Stimulated activated CD8-positive, alpha-beta memory T cell treated with anti-CD3 and anti-CD28 coated beads, Interleukin-15, amount 100 ng/mL, for 48 hours (primary cell): Measurements from ENCODE around the gene ZSCAN29.
A peak's percentile ranks its signal among the peaks of the same experiment; 100 is the strongest.
"Not testable (repeated sequence)": the region's sequence is repeated elsewhere in the genome, so short reads cannot be mapped to it uniquely, and the experiment has no call there.

Experiments
- DNase-seq, 2 donors: peaks; one replicate each; pipeline ENCODE4 v3.0.0-alpha.2; 2020; ENCODE audit warnings: low read depth in 2 of 2

ZSCAN29 gene

DNA sequence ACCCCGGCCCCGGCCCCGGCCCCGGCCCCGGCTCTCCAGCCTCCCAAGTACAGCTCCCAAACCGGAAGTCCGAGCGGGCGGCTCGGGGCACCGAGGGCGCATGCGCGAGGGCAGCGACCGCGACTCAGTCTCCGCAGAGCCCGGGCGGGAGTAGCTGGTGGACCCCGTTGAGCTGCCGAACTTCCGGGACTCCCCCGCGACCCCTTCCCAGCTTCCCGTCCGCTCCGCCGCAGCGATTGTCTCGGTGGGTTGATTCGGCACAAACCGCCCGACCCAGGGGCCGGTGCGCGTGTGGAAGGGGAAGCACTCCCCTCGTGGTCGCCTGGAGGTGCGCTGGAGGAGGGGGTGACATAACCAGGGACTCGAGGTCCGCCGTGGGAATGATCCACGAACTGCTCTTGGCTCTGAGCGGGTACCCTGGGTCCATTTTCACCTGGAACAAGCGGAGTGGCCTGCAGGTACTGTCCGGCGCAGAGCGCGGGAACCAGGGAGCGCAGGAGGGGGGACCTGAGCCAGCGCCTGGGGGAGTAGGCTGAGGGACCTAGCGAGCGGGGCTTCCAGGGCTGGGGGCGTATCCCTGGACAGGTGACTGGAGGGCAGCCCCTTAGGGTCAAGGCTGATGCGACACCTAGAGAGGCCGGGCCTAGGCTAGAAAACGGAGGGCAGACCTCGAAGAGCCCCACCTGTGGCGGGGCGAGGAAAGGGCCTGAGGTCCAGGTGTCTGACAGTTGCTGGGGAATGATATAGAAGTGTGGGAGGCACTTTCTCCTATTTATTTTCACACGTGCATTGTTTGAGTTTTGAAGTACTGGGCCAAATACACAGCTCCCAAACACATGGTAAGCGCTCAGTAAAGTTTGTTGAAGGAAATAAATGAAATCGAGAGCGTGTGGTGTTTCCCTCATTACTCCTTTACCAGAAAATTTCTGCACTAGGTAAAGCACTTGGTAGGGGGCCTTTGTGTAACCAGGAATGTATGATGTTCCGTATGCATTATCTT, at the start of gene ZSCAN29, which contains the start of gene TUBGCP4:
ZSCAN29 (minus strand) TSS at position 69 of the 1,000 bp plus-strand sequence. CDS start 1,130 bp downstream, outside the sequence.
TUBGCP4 (plus strand) TSS at position 127 of the 1,000 bp plus-strand sequence; CDS start at position 381, 254 bp downstream.
- peak; percentile 75 to 80 for DNase-seq

GRCh38 chr15:43420435-43420834, 49.6 kb upstream of the ZSCAN29 start:
- no peak for DNase-seq

DNA sequence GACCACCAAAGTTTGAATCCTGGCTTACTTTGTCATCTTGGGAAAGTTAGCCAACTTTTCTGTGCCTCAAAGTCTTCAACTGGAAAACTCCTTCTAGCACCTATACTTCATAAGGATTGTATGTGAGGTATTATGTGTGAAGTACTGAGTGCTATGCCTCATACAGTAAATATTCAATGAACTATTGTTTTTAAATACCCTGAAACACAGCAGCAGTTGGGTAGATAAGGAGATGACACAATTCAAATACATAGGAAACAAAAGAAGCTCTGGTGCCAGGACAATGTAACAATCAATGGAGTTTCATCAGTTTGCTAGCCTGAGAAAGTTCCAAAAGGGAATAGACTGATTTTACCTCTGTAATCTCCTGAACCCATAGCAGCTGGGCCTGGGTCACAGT, 43.4 kb upstream of the ZSCAN29 start:
- no peak for DNase-seq

DNA sequence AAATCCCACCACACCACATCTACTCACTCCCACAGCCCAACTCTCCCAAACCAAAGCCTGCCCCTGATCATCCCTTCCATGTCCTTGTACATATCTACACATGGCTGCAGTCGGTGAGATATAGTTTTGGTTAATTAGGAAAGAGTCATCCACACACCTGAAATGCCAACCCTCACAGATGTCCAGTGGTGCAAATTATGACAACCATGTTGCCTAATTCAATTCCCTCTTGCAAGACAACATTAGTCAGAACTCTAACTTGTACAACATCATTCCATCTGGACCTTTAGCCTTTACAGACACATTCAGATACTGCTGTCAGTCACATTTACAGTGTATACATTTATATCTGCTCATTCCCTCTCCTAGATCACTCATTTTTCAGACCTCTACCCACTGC, 41.3 kb upstream of the ZSCAN29 start:
- DNase-seq: no peak

GRCh38 chr15:43410572-43411214, 39.9 kb upstream of the ZSCAN29 start:
- no peak for DNase-seq

GRCh38 chr15:43408789-43409188, 37.9 kb upstream of the ZSCAN29 start:
- no peak for DNase-seq

DNA sequence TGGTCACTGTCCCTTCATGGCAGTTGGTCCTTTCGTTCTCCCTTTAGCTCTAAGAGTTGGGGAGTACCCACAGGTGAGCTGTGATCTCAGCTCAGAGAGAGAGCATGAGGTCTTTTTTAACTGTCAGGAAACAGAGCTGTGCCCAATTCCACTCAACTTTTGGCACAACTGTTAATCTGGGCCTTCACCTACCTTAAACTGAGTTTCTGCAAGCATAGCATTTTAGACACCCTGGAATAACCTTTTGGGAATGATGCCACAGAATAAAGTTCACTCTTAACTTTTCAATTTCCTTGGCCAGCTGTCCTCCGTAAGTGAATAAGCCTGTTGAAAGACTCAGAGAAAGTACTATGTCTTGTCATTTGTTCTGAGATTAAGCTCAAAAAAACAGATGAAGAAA, 36.0 kb upstream of the ZSCAN29 start:
- DNase-seq: no peak

DNA sequence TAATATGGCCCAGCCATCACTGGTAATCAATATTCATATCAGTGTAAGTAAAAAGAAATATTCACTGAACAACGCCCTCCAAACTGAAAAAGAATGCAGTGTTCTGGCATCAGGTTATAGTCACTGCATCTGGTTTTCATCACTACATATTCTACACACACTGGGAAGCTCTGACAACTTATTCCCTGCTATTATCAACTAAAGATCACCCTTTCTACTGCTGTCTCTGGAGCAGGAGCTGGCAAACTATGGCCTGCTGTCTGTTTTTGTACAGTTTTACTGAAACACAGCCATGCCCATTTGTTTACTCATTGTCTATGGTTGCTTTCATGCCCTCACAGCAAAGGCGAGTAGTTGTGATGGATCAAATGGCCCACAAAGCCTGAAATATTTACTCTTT, 35.3 kb upstream of the ZSCAN29 start:
- no peak for DNase-seq

GRCh38 chr15:43404130-43404529, 33.3 kb upstream of the ZSCAN29 start:
- DNase-seq: no peak

GRCh38 chr15:43403616-43404015, 32.8 kb upstream of the ZSCAN29 start:
- DNase-seq: no peak

DNA sequence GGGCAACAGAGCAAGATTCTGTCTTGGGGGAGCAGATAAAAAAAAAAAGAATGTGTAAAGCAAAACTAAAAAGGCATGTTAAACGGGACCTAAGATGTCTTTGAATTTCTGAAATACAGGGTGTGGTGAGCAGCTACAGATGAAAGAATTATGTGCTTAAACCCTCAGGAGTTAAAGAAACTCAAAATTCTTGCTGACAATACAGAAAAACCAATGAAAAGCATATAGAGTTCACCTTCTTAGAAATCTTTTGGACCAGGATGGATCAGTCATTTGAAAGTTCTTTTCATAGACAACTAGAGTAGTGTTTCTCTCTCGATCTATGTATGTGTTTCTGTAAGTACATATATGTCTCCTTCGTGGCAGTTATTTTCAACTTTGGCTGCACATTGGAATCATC, 31.4 kb upstream of the ZSCAN29 start:
- no peak for DNase-seq

DNA sequence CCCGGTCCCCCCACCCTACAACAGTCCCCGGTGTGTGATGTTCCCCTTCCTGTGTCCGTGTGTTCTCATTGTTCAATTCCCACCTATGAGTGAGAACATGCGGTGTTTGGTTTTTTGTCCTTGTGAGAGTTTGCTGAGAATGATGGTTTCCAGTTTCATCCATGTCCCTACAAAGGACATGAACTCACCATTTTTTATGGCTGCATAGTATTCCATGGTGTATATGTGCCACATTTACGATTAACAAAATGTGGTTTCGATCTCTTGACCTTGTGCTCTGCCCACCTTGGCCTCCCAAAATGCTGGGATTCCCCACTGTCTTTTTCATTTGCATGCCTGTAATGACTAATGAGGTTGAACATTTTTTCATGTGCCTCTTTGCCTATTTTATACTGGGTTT, 22.7 kb upstream of the ZSCAN29 start:
- not testable (repeated sequence) for DNase-seq

DNA sequence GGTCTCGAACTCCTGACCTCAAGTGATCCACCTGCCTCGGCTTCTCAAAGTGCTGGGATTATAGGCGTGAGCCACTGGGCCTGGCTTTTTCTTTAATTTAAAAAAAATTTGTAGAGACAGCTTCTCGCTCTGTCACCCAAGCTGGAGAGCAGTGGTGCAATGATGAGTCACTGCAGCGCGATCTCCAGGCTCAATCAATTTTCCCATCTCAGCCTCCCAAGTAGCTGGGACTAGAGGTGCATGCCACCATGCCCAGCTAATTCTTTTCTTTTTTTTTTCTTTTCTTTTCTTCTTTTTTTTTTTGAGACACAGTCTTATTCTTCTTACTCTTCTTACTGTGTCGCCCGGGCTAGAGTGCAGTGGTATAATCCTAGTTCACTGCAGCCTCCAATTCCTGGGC, 19.9 kb upstream of the ZSCAN29 start:
- no peak for DNase-seq

- no peak for DNase-seq
These were observed 12.2 kb upstream of the ZSCAN29 start for GRCh38 chr15:43383070-43383469.

GRCh38 chr15:43382310-43382709, 11.5 kb upstream of the ZSCAN29 start:
- no peak for DNase-seq

DNA sequence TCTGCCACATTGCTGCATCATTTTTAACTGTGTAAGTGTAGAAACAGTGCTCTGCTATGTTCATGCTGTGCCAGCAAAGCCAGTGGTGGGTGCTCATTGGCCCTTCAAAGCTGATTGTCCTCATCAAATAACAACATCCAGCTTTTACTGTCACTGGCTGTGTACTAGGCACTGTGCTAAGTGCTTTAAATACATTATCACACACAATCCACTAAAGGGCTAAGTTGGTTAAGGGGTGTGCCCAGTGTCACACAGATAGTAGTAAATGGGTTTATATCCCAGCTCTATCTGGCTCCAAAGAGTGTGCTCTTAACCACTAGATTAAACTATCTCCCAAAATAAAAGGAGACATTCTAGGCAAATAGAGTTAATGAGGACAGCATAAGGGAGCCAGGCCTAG, 7.8 kb upstream of the ZSCAN29 start:
- no peak for DNase-seq

- peak in 1 of 2 donors; percentile 6 for DNase-seq
These were observed 5.3 kb upstream of the ZSCAN29 start for GRCh38 chr15:43376017-43376705.

GRCh38 chr15:43370310-43370974, 401 bp downstream of the ZSCAN29 start:
- DNase-seq: peak in 1 of 2 donors; percentile 1

DNA sequence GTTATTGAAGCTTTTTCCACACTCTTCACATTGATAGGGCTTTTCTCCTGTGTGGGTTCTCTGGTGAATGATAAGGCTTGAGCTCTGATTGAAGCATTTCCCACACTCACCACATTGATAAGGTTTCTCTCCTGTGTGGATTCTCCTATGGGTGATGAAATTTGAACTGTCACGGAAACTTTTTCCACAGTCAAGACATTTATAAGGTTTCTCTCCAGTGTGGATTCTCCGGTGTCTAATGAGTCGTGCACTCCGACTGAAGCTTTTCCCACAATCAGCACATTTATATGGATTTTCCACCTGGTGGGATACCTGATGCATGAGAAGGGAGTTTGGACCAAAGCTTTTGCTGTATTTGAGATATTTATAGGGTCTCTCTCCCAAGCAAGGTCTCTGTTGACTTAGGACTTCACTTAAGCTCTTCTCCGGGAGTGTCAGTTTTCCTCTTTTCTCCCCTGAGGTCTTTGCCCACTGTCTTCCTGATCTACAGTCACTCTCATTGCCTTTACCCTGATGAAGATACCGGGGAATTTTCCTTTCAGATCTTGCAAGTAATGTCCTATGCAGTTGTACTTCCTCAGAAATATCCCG, 9.4 kb downstream of the ZSCAN29 start:
- no peak for DNase-seq

- no peak for DNase-seq
These were observed 10.0 kb downstream of the ZSCAN29 start for GRCh38 chr15:43360821-43361220.

DNA sequence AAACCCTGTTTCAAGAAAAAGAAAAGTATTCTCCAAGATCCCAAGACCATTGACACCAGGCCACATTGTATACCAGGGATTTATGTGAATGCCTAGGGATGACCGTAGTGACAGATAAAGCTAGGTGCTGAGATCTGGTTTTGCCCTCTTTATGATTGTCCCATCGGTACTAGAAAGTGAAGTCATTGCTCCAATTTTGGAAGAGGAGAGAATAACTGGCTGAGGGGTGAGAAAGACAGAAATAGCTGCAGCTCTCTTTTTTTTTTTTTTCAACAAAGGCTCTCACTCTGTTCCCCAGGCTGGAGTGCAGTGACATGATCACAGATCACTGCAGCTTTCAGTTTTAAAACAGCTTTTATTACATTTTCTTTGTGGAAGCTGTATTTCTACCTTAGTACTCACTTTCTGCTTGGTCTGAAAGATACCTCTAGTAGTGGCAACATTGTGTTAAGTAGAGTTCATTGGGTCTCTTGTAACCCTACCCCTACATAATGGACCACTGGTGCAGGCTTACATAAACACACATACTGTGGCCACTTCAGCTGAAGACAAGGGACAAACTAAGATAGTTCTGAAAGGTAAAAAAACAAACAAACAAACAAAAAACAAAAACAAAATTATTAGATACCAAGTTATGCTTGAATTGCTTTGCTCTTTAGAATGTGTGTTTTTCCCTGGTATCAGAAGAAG, 18.0 kb downstream of the ZSCAN29 start:
- no peak for DNase-seq
